K562 (cell line): Measurements from ENCODE around the gene CTNNBL1. TPM values are rescaled to one million over a fixed set of nuclear protein-coding genes. Genes with fewer than 3 reads are reported as not detected.

Experiments used
- ATAC-seq: fragments of 200-7000 bp; cut with Tn5 transposase; 3 replicates; pipeline ENCODE4 v1.9.1; 2020; ENCODE audit warnings: moderate library complexity
- BruUV-seq: library from RNA; stranded (reverse); fragments of 400-500 nt; replicated peaks from 2 replicates; lab custom pipeline; 2021; lab: Mats Ljungman, UMichigan
- CTCF ChIA-PET: fragments of 300-600 bp; formaldehyde crosslinking; extraction: SDS; loops from one replicate; lab custom pipeline; 2021; ENCODE audit warnings: low intra/inter-chr PET ratio; lab: Yijun Ruan, JAX
- POLR2A ChIA-PET: fragments of 300-600, 350-650 bp; sonication (Branson Sonifier 250); formaldehyde crosslinking; extraction: SDS; loops from one replicate; lab custom pipeline; 2021; ENCODE audit warnings: antibody characterized with exemption, inconsistent platforms; lab: Yijun Ruan, JAX
- DNase-seq, 4 experiments: peaks; one replicate each; pipeline versions ENCODE4 v3.0.0 to v3.0.0-alpha.2; 2011 to 2018; ENCODE audit warnings: low spot score in 3 of 4, mixed read lengths in 3 of 4; ENCODE audit errors: extremely low read depth in 1 of 4
- FAIRE-seq: peaks from 2 replicates; lab custom pipeline; 2011; peaks lifted over from hg19 to GRCh38; lab: Jason Lieb, UNC
- H2AFZ ChIP-seq: 2 replicates; pipeline ENCODE4 v1.6.0; 2011; ENCODE audit warnings: low read depth, low read length, control low read depth, inconsistent platforms
- H3K27ac ChIP-seq: fragments of 200-600 bp; 3 replicates; pipeline ENCODE4 v1.8.0; 2011; ENCODE audit warnings: low read depth, mild to moderate bottlenecking, control low read depth, inconsistent platforms, low read length, moderate library complexity, mixed read lengths; ENCODE audit errors: extremely low read depth
- H3K27me3 ChIP-seq, 2 experiments: fragments of 300-600 bp in 1 of 2; 2 replicates in 1 of 2; 3 replicates in 1 of 2; pipeline versions ENCODE4 v1.6.0 to v1.8.0; 2011; ENCODE audit warnings: inconsistent platforms in 2 of 2, low read length in 2 of 2, mild to moderate bottlenecking in 1 of 2, mixed read lengths in 1 of 2, moderate library complexity in 1 of 2; ENCODE audit not compliant: control insufficient read depth in 2 of 2, insufficient read depth in 2 of 2
- H3K36me3 ChIP-seq: fragments of 300-600 bp; 3 replicates; pipeline ENCODE4 v1.8.0; 2011; ENCODE audit warnings: mild to moderate bottlenecking, low read length, inconsistent platforms; ENCODE audit not compliant: control insufficient read depth, insufficient read depth
- H3K4me1 ChIP-seq, 2 experiments: fragments of 200-600 bp in 1 of 2; replicated peaks in 1 of 2; 2 replicates in 1 of 2; 3 replicates in 1 of 2; pipeline versions ENCODE4 v1.5.1 to v1.8.0; 2011; ENCODE audit warnings: inconsistent platforms in 2 of 2, low read length in 2 of 2, mild to moderate bottlenecking in 1 of 2, mixed read lengths in 1 of 2, moderate library complexity in 1 of 2; ENCODE audit not compliant: control insufficient read depth in 2 of 2, insufficient read depth in 2 of 2
- H3K4me2 ChIP-seq: 2 replicates; pipeline ENCODE4 v1.6.1; 2011; ENCODE audit warnings: low read length, control low read depth, inconsistent platforms, mixed read lengths; ENCODE audit not compliant: insufficient read depth
- H3K4me3 ChIP-seq: fragments of 200-600 bp; sonication (generic), shearing (Covaris generic); 2 replicates; pipeline ENCODE4 v1.5.1; 2016; ENCODE audit warnings: control low read depth, inconsistent platforms
- H3K79me2 ChIP-seq: fragments of 200-600 bp; 3 replicates; pipeline ENCODE4 v1.8.0; 2011; ENCODE audit warnings: low read length, inconsistent platforms; ENCODE audit not compliant: control insufficient read depth, insufficient read depth
- H3K9ac ChIP-seq, 2 experiments: 2 replicates each; pipeline versions ENCODE4 v1.6.0 to v1.6.1; 2011; ENCODE audit warnings: low read depth in 2 of 2, low read length in 2 of 2, control low read depth in 1 of 2, inconsistent platforms in 1 of 2, mild to moderate bottlenecking in 1 of 2, mixed read lengths in 1 of 2; ENCODE audit not compliant: insufficient read depth in 1 of 2
- H3K9me1 ChIP-seq: one replicate; pipeline ENCODE4 v1.6.0; 2011; ENCODE audit warnings: inconsistent platforms, mild to moderate bottlenecking, low read length, moderate library complexity; ENCODE audit not compliant: control insufficient read depth, insufficient read depth
- H3K9me3 ChIP-seq: replicated peaks from 2 replicates; pipeline ENCODE4 v1.5.1; 2011; ENCODE audit warnings: low read depth, low read length, inconsistent platforms; ENCODE audit not compliant: control insufficient read depth, insufficient read depth
- H4K20me1 ChIP-seq: replicated peaks from 2 replicates; pipeline ENCODE4 v1.6.1; 2011; ENCODE audit warnings: low read length, inconsistent platforms, mixed read lengths; ENCODE audit not compliant: control insufficient read depth, insufficient read depth
- HSF4 ChIP-seq: fragments of 250-450 bp; sonication (Bioruptor Pico); IDR thresholded peaks from 2 replicates; pipeline ENCODE4 v2.1.2; 2022; ENCODE audit warnings: mild to moderate bottlenecking, moderate library complexity, borderline replicate concordance
- MECOM ChIP-seq: fragments of 250-450 bp; sonication (Bioruptor Pico); IDR thresholded peaks from 2 replicates; pipeline ENCODE4 v1.8.0; 2022; ENCODE audit warnings: inconsistent platforms
- RBM25 ChIP-seq: fragments of 200-400 bp; formaldehyde crosslinking; IDR thresholded peaks from 2 replicates; pipeline ENCODE4 v1.6.1; 2018; ENCODE audit warnings: low read length, low read depth, moderate library complexity; ENCODE audit not compliant: severe bottlenecking
- STAT6 ChIP-seq: sonication (generic); formaldehyde crosslinking; IDR thresholded peaks from 2 replicates; pipeline ENCODE4 v1.8.1; 2023; ENCODE audit warnings: mild to moderate bottlenecking, missing genetic modification reagents
- ZKSCAN1 ChIP-seq: fragments of 150-350 bp; IDR thresholded peaks from 2 replicates; pipeline ENCODE4 v1.6.1; 2016; ENCODE audit warnings: low read depth, low read length
- ZNF239 ChIP-seq: fragments of 250-450 bp; sonication (Bioruptor Pico); IDR thresholded peaks from 2 replicates; pipeline ENCODE4 v1.4.0; 2020; ENCODE audit warnings: mild to moderate bottlenecking
- ZNF41 ChIP-seq: fragments of 250-450 bp; sonication (Bioruptor Pico); conservative IDR thresholded peaks from 2 replicates; pipeline ENCODE4 v1.4.0; 2020; ENCODE audit warnings: mild to moderate bottlenecking
- WGBS: fragments of 100-300 bp; shearing (Covaris generic); methylation state at CpG from one replicate; pipeline ENCODE4 v1.1.6; 2016; ENCODE audit warnings: low coverage, mixed read lengths; ENCODE audit not compliant: insufficient coverage; ENCODE audit errors: missing lambda C conversion rate; 5-methylcytosine and 5-hydroxymethylcytosine counted together
- in situ Hi-C: fragments of 300-500 bp; cut with MboI; formaldehyde crosslinking; loops from 4 replicates; pipeline ENCODE4 v1.15.0; 2018; ENCODE audit warnings: inconsistent platforms, mixed read lengths
- intact Hi-C: fragments of 100-400 bp; cut with micrococcal nuclease; formaldehyde crosslinking; loops from 2 replicates; pipeline ENCODE4 v1.14.2; 2022
- polyA plus RNA-seq, 8 experiments: library from polyadenylated mRNA; depleted of rRNA in 4 of 8; stranded (reverse) in 5 of 8; unstranded in 3 of 8; fragments of >200 nt; fragmentation: Nextera tagmentation in 2 of 8; fragmentation: Illumina TruSeq in 1 of 8; extraction: Ambion mirVana in 2 of 8; extraction: Trizol in 1 of 8; gene quantifications; 2 replicates each; pipeline versions ENCODE4 v1.2.1 to v1.2.3, GENCODE V29; 2011 to 2014; ENCODE audit warnings: inconsistent platforms in 1 of 8, missing spikeins in 1 of 8
- total RNA-seq, 7 experiments: library from RNA; depleted of rRNA in 6 of 7; stranded (reverse); fragments of >200 nt in 6 of 7; fragmentation: Illumina TruSeq in 2 of 7; extraction: Trizol in 2 of 7; gene quantifications; 2 replicates each; pipeline versions ENCODE4 v1.2.1 to v1.2.3, GENCODE V29; 2011 to 2021; ENCODE audit warnings: low replicate concordance in 1 of 7
- TF ChIP-seq, protein P1 (sequence below): fragments of 250-450 bp; sonication (Bioruptor Pico); IDR thresholded peaks from 2 replicates; pipeline ENCODE4 v1.8.0; 2022; ENCODE audit warnings: moderate library complexity, mild to moderate bottlenecking, inconsistent platforms
- TF ChIP-seq, protein P2 (sequence below): fragments of 450-650 bp; IDR thresholded peaks from 2 replicates; pipeline ENCODE4 v1.7.0; 2016; ENCODE audit warnings: borderline replicate concordance

CTNNBL1 gene
- total and polyA plus RNA-seq, 9 of the 15 experiments (the other 6 are each of a cell fraction or from before 2014, with no cell fraction given) = 32.4 to 85.6 (median 43.6) TPM

DNA sequence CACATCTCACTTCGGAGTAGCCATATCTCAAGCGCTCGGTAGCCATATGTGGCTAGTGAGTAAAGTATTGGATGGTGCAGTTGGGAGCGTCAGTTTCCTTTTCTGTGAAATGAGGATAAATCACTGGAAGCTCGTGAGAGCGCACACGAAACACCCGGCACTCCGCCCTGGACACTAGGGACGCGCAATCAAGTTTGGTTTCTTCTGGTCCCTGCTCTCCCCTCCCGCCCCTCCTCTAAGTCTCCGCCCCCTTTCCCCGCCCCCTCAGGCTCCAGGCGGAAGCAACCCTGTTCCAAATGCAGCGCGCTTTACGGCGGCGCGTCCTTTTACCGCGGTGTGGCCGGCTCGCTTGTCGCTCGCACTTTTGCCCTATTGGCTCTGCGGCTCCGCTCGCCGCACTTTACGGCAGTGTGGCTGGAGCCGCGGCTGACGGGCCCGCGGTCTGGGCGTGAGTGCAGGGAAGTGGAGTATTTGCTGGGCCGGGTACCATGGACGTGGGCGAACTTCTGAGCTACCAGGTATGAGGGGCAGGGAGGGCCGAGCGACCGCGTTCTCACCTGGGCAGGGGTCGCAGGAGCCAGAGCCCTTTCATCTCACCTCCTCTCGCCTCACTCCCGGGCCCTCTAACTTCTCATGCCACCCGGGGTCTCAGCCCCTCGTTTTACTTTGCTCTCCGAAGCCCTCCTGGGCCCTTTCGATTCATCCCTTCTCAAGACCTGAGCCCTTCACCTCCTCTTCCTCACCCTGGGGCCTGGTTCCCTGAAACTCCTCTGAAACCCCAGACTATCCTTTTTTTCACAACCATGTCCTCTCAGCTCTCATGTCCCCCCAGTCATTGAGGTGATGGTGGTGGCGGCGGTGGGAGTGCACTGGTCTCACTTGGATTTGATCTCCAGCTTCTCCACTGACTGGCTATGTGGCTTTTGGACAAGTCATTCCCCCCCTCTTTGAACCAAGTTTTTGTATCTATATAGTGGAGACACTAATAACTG, at the start of gene CTNNBL1 (continued):
- TF ChIP-seq MECOM (CRISPR knock-in tag) = no peak

DNA sequence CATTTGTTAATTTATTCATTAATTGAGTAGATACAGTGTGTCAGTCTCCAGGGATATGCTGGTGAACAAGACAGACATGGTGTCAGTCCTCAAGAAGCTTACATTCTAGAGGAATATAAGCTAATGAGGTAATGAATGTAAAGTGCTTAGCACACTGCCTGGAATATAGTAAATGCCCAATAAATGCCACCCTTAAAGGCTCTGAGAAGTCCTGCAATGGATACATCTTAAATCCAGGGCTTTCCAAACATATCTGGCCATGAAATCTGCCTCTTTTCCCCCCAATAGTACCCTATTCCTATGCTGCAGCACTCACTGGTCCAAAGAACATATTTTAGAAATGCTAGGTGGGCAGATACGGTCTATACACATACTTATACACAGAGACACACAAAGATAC, 49.2 kb upstream of the CTNNBL1 start:
- H4K20me1 ChIP-seq = peaks cover 17% of the 10 kb centered on the region; the same call in 1 of the 2 replicates
- no peaks in the 10 kb centered on the region for H3K36me3 ChIP-seq
- no peak overlapping the region for H3K4me3 ChIP-seq
- H3K4me1 ChIP-seq = no peaks in the 10 kb centered on the region; a peak in 1 of 5 replicates
- FAIRE-seq (no peak), DNase-seq (no peak)
- no peaks in the 10 kb centered on the region for H3K9me1 ChIP-seq
- no peak overlapping the region for H3K4me2 ChIP-seq
- H3K79me2 ChIP-seq = no peaks in the 10 kb centered on the region
- H3K27me3 ChIP-seq = peaks cover 11 to 27% of the 10 kb centered on the region in 2 experiments; a peak in 4 of 5 replicates
- WGBS = 0% methylated on average over 1 of the region's 1 CpG
- no peak overlapping the region for H3K27ac ChIP-seq
- TF ChIP-seq ZNF41 (CRISPR knock-in tag) (no peak), STAT6 (CRISPR knock-in tag) (no peak), HSF4 (no peak), RBM25 (peak; percentile 74), ZNF239 (CRISPR knock-in tag) (peak; percentile 94), ZKSCAN1 (no peak)
- TF ChIP-seq, protein P1, sequence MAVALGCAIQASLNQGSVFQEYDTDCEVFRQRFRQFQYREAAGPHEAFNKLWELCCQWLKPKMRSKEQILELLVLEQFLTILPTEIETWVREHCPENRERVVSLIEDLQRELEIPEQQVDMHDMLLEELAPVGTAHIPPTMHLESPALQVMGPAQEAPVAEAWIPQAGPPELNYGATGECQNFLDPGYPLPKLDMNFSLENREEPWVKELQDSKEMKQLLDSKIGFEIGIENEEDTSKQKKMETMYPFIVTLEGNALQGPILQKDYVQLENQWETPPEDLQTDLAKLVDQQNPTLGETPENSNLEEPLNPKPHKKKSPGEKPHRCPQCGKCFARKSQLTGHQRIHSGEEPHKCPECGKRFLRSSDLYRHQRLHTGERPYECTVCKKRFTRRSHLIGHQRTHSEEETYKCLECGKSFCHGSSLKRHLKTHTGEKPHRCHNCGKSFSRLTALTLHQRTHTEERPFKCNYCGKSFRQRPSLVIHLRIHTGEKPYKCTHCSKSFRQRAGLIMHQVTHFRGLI (CRISPR knock-in tag) = no peak
- TF ChIP-seq, protein P2, sequence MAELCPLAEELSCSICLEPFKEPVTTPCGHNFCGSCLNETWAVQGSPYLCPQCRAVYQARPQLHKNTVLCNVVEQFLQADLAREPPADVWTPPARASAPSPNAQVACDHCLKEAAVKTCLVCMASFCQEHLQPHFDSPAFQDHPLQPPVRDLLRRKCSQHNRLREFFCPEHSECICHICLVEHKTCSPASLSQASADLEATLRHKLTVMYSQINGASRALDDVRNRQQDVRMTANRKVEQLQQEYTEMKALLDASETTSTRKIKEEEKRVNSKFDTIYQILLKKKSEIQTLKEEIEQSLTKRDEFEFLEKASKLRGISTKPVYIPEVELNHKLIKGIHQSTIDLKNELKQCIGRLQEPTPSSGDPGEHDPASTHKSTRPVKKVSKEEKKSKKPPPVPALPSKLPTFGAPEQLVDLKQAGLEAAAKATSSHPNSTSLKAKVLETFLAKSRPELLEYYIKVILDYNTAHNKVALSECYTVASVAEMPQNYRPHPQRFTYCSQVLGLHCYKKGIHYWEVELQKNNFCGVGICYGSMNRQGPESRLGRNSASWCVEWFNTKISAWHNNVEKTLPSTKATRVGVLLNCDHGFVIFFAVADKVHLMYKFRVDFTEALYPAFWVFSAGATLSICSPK = no peak
- TF ChIP-seq, all 486 proteins: peak for 2
- ChIA-PET POLR2A (no interaction called here), CTCF (no interaction called here)
- Histone ChIP-seq H3K9me3 (no peaks in the 10 kb centered on the region), H2AFZ (no peak overlapping the region), H3K9ac (no peak overlapping the region)
- in situ Hi-C loops = no loop called here
- BruUV-seq = no TSS peak
- intact Hi-C loops = no loop called here
- no peak for ATAC-seq
